ENCODE measurements around the gene METTL17.

Gene METTL17

GRCh38 chr14:21020977-21021545, 31.3 kb downstream of the METTL17 start:
- intact Hi-C loops (cut with DNase I) = no loop called here
- DNase-seq = no peak

GRCh38 chr14:21022686-21023085, 32.9 kb downstream of the METTL17 start:
- intact Hi-C loops (cut with DNase I) = no loop called here
- no peak for DNase-seq

GRCh38 chr14:21023174-21023573, 33.4 kb downstream of the METTL17 start:
- DNase-seq = peak in 18 of 42 donors; percentile 28 to 69 (median 44)
- intact Hi-C loops (cut with DNase I) = no loop called here

- DNase-seq = peak in 1 of 42 donors; percentile 47
- intact Hi-C loops (cut with DNase I) = no loop called here
Measured at GRCh38 chr14:21023817-21024584, 34.2 kb downstream of the METTL17 start.

GRCh38 chr14:21024585-21025370, 35.0 kb downstream of the METTL17 start, which contains the start of gene NDRG2:
NDRG2 (minus strand) TSS chr14:21025061; CDS start chr14:21023315, 1,746 bp downstream.
- peak; percentile 46 to 93 (median 81) for DNase-seq
- intact Hi-C loops (cut with DNase I) = loop anchor here (5.0 kb wide), 1 partner anchor 222 kb away; the partner anchor contains the start of gene RNASE1

GRCh38 chr14:21025371-21026273, 35.8 kb downstream of the METTL17 start:
- intact Hi-C loops (cut with DNase I) = loop anchor here (5.0 kb wide), 1 partner anchor 223 kb away; the partner anchor contains the start of gene RNASE1
- peak; percentile 75 to 96 (median 89) for DNase-seq

- DNase-seq = peak; percentile 72 to 95 (median 87)
- intact Hi-C loops (cut with DNase I) = loop anchor here (5.0 kb wide), 1 partner anchor 224 kb away; the partner anchor contains the start of gene RNASE1
Measured at GRCh38 chr14:21026274-21026987, 36.7 kb downstream of the METTL17 start.

GRCh38 chr14:21026988-21027315, 37.2 kb downstream of the METTL17 start:
- intact Hi-C loops (cut with DNase I) = loop anchor here (5.0 kb wide), 1 partner anchor 225 kb away; the partner anchor contains the start of gene RNASE1
- no peak for DNase-seq

- intact Hi-C loops (cut with DNase I) = loop anchor here (5.0 kb wide), 1 partner anchor 228 kb away; the partner anchor contains the start of gene RNASE1
- no peak for DNase-seq
Measured at GRCh38 chr14:21029917-21030316, 40.1 kb downstream of the METTL17 start, which contains the start of gene TPPP2. TPPP2 (plus strand) TSS chr14:21030217; CDS start chr14:21030582, 365 bp downstream.

GRCh38 chr14:21030531-21030930, 40.8 kb downstream of the METTL17 start:
- intact Hi-C loops (cut with DNase I) = no loop called here
- no peak for DNase-seq

- intact Hi-C loops (cut with DNase I) = no loop called here
- DNase-seq = no peak
Measured at GRCh38 chr14:21032326-21033132, 42.7 kb downstream of the METTL17 start.

- DNase-seq = peak in 1 of 42 donors; percentile 57
- intact Hi-C loops (cut with DNase I) = no loop called here
Measured at GRCh38 chr14:21033133-21033698, 43.4 kb downstream of the METTL17 start.

- intact Hi-C loops (cut with DNase I) = no loop called here
- DNase-seq = no peak
Measured at GRCh38 chr14:21034707-21035106, 44.9 kb downstream of the METTL17 start, which contains the start of gene RNASE13. RNASE13 (minus strand) TSS chr14:21034807; CDS start chr14:21034288, 519 bp downstream.

GRCh38 chr14:21036751-21037150, 47.0 kb downstream of the METTL17 start:
- DNase-seq = peak in 6 of 42 donors; percentile 33 to 64 (median 46)
- intact Hi-C loops (cut with DNase I) = no loop called here

GRCh38 chr14:21037156-21037555, 47.4 kb downstream of the METTL17 start:
- DNase-seq = no peak
- intact Hi-C loops (cut with DNase I) = no loop called here

Data from head of caudate nucleus (tissue), 42 donors.